ENCODE measurements around the gene ADNP.
"Not testable (repeated sequence)": the region's sequence is repeated elsewhere in the genome, so short reads cannot be mapped to it uniquely, and the experiment has no call there.

ADNP gene

DNA sequence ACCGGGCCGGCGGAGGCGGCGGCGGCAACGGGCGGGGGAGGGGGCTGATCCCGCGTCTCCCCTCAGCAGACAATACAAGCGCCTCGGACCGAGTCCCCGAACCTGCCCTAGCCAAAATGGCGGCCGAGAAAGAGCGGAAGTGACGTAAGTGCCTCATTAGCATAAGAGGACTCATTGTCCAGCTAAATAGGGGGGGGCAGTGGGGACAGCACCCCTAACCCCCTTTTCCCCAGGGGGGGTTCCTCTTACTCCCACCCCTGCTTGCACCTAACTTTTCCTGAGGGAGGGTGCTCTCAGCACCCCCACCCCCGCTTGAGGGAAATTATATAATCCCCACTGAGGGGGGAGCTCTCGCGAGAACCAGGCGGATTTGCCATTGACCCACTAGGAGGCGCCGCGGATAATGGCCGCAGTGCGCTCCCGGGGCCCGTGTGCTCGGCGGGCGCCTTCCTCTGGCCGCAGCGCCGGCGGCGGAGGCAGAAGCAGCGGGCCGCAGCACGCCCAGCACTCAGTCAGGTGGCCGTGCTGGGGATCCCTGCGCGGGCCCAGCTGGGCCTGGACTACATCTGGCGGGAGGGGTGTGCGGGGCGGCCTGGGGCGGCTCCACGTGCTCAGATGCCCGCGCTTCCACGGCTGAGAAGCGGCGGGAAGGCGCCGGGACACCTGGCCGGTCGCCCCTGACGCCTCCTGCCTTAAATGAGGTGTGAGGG lies at the start of gene ADNP:
ADNP (minus strand) TSS at position 132 of the 710 bp plus-strand sequence. CDS start 27,441 bp downstream, outside the sequence.
- peak; percentile 74 to 75 for DNase-seq (ENCODE audit: low read depth in 2 of 2, low spot score in 1 of 2)

- DNase-seq (ENCODE audit: low read depth in 2 of 2, low spot score in 1 of 2), result no peak
These were observed 48.9 kb upstream of the ADNP start for GRCh38 chr20:50980071-50980681.

DNA sequence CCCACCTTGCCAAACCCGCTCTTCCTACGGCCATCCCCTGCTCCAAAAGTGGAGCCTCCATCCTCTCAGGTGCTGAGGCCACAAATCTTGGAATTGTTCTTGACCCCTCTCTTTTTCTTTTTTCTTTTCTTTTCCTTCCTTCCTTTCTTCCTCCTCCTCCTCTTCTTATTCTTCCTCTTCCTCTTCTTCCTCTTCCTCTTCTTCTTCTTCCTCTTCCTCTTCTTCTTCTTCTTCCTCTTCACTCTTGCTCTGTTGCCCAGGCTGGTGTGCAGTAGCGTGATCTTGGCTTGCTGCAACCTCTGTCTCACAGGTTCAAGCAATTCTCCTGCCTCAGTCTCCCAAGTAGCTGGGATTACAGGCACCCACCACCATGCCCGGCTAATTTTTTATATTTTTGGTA lies 47.3 kb upstream of the ADNP start:
- DNase-seq (ENCODE audit: low read depth in 2 of 2, low spot score in 1 of 2), result not testable (repeated sequence)

DNA sequence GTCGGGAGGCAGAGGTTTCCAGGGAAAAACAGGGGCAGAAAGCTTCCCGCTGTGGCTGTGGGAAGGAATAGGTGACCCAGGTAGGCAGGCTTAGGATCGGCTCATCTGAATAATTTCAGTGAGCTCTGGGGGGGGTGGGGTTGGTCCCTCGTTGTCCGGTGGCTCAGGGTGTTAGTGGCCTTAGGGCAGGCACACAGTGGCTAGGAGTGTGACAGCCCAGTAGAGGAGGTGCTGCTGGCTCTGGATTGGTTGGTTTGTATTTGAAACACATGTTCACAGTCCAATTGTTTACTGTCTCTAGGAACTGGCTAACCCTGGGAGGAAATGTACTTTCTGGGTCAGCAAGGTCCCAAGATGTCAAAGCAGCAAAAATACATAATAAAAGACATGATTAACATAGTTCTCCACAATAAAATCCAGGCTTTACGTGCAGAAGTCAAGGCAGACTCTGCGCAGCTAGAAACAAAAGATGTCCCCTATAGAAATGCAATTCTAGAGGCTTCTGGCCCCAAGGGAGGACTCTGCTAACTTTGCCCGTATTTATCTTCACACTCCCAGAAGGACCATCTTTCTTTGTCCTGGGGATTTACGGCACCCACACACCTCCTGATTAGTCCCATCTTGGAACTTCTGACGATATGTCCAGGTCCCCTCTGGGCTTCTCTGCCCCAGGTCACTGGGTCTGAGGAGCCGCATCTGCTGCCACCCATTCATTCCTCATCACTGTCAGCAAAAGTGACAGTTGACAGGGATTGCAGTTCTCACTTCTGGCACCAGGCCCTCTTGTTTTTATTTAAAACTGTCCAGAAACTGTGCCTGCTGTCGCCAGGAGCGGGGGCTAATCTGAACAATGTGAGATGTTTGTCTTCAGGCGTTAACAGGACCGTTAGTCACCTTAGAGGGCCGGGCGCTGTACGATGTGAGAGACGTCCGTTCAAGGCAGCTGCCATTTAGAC lies 46.1 kb upstream of the ADNP start:
- no peak for DNase-seq (ENCODE audit: low read depth in 2 of 2, low spot score in 1 of 2)

GRCh38 chr20:50975701-50976330 lies 44.6 kb upstream of the ADNP start:
- no peak for DNase-seq (ENCODE audit: low read depth in 2 of 2, low spot score in 1 of 2)

DNA sequence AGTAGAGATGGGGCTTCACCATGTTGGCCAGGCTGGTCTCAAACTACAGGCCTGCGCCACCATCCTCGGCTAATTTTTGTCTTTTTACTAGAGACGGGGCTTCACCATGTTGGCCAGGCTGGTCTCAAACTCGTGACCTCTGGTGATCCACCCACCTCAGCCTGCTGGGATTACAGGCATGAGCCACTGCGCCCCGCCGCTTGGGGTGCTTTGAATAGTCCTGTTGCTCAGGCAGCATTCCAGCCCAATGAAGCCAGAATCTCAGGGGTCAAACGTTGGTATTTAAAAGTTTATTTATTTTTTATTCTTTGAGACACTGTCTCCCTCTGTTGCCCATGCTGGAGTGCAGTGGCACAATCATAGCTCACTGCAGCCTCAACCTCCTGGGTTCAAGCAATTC lies 38.7 kb upstream of the ADNP start:
- DNase-seq (ENCODE audit: low read depth in 2 of 2, low spot score in 1 of 2), result no peak

DNA sequence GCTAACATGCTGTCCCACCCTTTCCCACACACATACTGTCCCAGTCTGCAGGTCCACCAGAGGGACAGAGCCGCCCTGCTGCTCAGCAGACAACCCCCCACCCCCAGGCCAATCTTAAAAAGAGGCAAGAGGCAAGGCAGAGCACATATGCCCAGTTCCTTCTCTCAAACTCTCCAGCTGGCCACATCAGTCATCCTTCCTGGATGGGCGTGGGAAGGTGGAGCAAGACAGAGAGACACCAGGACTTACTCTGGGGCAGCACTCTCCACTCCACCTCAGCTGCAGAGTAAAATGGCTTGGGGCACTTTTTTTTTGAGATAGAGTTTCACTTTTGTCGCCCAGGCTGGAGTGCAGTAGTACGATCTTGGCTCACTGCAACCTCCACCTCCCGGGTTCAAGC lies 38.2 kb upstream of the ADNP start:
- no peak for DNase-seq (ENCODE audit: low read depth in 2 of 2, low spot score in 1 of 2)

DNA sequence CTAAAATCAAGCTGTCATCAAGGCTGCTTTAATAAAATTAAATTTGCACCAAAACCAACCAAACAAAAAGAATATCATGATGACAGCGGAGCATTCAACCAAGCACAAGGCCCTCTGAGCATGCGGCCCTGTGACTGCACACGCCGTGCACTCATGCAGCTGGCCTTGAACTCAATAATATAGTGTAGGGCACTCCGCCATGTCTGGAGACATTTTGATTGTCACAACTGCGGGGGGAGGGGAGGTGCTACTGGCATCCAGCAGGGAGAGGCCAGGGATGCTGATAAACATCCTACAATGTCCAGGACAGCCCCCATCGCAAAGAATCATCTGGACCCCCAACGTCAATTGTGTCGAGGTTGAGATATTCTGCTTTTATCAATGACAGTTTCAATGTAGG lies 37.1 kb upstream of the ADNP start:
- DNase-seq (ENCODE audit: low read depth in 2 of 2, low spot score in 1 of 2), result no peak

GRCh38 chr20:50967586-50967985 lies 36.3 kb upstream of the ADNP start:
- DNase-seq (ENCODE audit: low read depth in 2 of 2, low spot score in 1 of 2), result no peak

DNA sequence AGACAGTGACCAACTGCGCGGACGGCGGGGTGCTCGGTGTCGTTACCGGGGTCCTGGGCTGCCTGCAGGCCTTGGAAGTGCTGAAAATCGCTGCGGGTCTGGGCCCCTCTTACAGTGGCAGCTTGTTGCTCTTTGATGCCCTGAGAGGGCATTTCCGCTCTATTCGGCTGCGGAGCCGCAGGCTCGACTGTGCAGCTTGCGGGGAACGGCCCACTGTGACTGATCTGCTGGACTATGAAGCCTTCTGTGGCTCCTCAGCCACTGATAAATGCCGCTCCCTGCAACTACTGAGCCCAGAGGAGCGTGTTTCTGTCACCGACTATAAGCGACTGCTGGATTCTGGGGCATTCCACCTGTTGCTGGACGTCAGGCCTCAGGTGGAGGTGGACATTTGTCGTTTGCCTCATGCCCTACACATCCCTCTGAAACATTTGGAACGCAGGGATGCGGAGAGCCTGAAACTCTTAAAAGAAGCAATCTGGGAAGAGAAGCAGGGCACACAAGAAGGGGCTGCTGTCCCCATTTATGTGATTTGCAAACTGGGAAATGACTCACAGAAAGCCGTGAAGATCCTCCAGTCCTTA lies 28.4 kb upstream of the ADNP start:
- DNase-seq (ENCODE audit: low read depth in 2 of 2, low spot score in 1 of 2), result no peak

- DNase-seq (ENCODE audit: low read depth in 2 of 2, low spot score in 1 of 2), result peak; percentile 58 to 66
These were observed 27.6 kb upstream of the ADNP start, which contains the start of gene MOCS3 for GRCh38 chr20:50958615-50959542. TSS of gene MOCS3 (plus strand) at chr20:50958818. CDS start at chr20:50958843, 25 bp downstream.

- DNase-seq (ENCODE audit: low read depth in 2 of 2, low spot score in 1 of 2), result peak; percentile 70 to 83
These were observed 26.8 kb upstream of the ADNP start, which contains the start of gene DPM1 for GRCh38 chr20:50957798-50958614. TSS of gene DPM1 (minus strand) at chr20:50958532. CDS start at chr20:50958523, 9 bp downstream.

GRCh38 chr20:50957276-50957675 lies 26.0 kb upstream of the ADNP start:
- DNase-seq (ENCODE audit: low read depth in 2 of 2, low spot score in 1 of 2), result no peak

DNA sequence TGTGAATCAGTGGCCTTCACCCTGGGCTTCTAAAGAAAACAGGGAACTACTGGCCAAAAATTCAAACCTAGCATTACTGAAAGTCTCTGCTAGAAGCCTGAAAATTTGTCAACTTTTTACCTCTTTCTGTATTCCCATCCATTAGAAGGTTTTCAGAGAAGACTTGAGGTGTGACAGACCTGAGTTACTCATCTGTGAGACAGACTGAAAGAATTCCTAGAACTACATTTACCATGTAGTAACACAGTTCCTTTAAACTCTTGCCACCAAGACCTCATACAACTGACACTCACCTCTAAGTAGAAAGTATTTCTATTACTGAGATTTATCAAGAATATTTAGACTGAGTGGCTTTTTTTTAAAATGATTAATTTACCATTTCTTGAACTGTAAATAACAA lies 22.6 kb upstream of the ADNP start:
- no peak for DNase-seq (ENCODE audit: low read depth in 2 of 2, low spot score in 1 of 2)

DNA sequence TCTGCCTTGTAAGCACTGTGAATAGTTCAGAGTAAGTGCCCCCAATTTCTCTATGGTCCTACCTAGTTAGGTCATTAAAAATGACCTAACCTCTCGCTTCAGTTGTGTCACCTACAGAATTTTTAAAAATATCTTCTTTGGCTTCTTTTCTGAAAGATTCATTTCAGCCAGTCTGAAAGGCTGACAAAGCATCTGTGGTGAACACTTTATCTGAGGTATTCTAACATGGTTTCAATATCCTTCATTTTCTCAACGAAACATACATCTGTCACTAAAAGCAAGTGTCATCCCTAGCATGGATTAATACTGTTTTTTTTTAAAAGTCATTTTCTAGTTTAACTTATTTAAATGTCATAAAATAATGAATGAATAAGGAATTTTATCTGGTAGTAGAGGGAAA lies 22.0 kb upstream of the ADNP start:
- no peak for DNase-seq (ENCODE audit: low read depth in 2 of 2, low spot score in 1 of 2)

DNA sequence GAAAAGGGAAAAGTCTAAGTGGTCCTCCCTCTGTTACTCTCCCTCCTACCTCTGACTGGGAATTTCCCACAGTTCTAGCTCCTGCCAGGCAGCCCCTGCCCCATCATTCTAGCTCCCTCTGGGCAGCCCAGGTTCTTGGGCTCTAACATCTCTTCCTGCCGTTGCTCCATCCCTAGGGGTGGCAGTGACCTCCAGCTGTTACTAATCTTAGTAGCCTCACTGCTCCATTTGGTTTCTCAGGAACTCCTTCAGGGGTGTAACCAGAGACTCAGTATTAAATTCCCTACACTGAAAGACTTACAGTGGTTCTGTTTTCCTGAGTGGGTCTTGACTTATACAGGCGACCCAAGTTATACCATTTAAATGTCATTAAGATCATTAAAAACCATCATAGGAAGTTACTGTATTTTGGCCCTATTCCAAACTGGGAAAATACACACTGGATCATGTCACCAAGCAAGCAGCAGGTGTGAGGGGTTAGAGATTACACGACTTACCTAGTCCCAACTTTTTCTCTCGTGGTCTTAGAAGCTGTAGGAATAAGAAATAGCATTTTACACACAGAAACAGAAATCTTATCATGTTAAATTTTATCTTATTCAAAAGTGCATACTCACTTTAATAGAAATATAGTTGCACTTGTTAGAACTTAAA lies 17.0 kb upstream of the ADNP start:
- no peak for DNase-seq (ENCODE audit: low read depth in 2 of 2, low spot score in 1 of 2)

- DNase-seq (ENCODE audit: low read depth in 2 of 2, low spot score in 1 of 2), result no peak
These were observed 11.8 kb upstream of the ADNP start for GRCh38 chr20:50943069-50943468.

DNA sequence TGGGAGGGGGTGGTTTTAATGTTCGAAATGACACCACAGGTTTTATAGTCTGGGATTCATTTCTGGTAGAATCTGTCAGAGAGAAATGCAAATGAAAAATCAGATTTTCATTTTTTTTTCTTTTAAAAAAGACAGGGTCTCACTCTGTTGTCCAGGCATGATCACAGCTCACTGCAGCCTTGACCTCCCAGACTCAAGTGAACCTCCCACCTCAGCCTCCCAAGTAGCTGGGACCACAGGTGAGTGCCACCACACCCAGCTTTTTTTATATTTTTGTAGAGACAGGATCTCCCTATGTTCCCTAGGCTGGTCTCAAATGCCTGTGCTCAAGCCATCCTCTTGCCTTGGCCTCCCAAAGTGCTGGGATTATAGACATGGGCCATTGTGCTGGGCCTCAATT lies 2.4 kb upstream of the ADNP start:
- no peak for DNase-seq (ENCODE audit: low read depth in 2 of 2, low spot score in 1 of 2)

Measured in stimulated activated CD8-positive, alpha-beta memory T cell treated with anti-CD3 and anti-CD28 coated beads, Interleukin-4, amount 100 ng/mL, for 4 hours (primary cell).